Amniotic stem cell (primary cell): ENCODE measurements around the gene ASTL.

Experiments
- DNase-seq: peaks from one replicate; lab custom pipeline; 2025; lab: John Stamatoyannopoulos, UW

The ASTL gene

GRCh38 chr2:96083064-96083939 lies 55.0 kb downstream of the ASTL start:
- DNase-seq = no peak

GRCh38 chr2:96082211-96083063 lies 55.9 kb downstream of the ASTL start:
- DNase-seq = no peak

GRCh38 chr2:96081042-96081441 lies 57.3 kb downstream of the ASTL start:
- DNase-seq = no peak

DNA sequence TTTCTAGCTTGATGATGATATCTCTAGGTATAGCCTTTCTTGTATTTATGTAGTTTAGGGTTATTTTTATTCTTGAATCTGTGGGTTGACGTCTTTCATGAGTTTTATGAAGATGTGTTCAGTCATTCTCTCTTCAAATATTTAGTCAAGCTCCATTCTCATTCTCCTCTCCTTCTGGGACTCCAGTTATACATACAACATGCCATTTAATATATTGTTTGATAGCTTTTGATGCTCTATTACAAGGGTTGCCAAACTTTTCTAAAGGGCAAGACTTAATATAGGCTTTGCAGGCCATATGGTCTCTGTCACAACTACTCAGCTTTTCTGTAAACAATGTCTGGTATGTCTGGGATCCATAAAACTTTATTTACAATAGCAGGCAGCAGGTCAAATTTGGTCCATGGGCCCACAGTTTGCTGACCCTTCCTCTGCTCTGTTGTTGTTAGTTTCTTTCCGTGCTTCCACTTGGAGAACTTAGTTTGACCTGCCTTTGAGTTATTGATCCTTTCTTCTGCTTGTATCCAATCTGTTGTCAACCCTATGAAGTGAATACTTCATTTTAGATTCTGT lies 63.0 kb downstream of the ASTL start:
- no peak for DNase-seq

DNA sequence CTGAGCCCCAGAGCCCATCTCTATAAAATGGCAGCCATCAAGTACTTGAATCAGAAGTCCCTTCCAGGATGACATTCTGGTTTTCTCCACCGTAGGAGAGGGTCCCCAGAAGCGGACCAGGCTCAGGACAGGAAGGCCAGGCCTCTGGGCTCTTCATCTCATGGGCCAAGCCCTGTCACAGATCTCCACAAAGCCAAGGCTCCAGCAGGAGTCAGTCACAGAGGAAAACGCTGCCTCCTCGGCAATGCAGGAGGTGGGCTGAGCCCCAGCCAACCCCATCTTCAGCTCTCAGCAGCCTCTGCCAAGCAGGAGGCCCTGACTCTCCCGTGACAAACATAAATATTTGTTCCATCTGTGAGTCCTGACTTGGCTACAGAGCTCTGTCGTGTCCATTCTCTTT lies 64.1 kb downstream of the ASTL start:
- DNase-seq = no peak

DNA sequence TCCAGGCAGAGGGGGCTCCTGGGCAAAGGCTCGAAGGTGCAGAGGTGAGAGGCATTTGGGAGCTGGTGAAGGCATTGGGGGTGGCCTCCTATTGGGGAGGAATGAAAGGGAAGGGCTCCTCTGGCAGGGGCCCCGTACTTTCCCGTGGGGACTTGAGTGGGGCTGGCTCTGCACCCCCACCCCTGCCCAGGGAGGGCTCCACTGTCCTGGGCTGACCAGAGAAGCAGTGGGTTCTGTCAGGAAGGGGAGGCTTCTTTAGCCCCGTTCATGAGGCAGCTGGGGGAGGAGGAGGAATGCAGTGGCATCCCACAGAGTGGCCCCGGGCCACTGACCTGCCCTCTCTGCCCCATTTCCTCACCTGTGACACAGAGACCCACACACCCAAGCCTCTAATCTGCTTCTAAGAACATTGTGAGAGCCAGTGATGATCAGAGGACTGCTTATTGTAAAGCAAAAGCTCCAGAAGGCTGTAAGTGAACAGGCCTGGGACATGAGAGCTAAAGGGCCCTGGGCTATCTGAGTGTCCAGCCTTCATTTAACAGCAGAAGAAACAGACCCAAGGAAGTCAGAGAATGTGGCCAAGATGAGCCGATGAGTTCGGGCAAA lies 65.0 kb downstream of the ASTL start:
- DNase-seq = no peak
